PFSK-1 (cell line): ENCODE results near the gene TMEM132D.

Experiments
- FOXP2 ChIP-seq: optimal IDR thresholded peaks from 2 replicates; pipeline ENCODE3; 2011; ENCODE audit warnings: borderline replicate concordance, control low read depth, inconsistent platforms; ENCODE audit not compliant: insufficient read depth; ENCODE audit errors: extremely low read length, extremely low read depth
- POLR2AphosphoS5 ChIP-seq: IDR thresholded peaks from 2 replicates; pipeline ENCODE4 v1.6.1; 2012; ENCODE audit warnings: low read depth, mild to moderate bottlenecking, control low read depth, low read length, moderate library complexity
- SIN3A ChIP-seq: IDR thresholded peaks from 2 replicates; pipeline ENCODE4 v1.6.1; 2012; ENCODE audit warnings: mild to moderate bottlenecking, low read length, moderate library complexity, borderline replicate concordance; ENCODE audit not compliant: insufficient read depth
- TAF1 ChIP-seq: IDR thresholded peaks from 2 replicates; pipeline ENCODE4 v1.6.1; 2012; ENCODE audit warnings: low read length, control low read depth, borderline replicate concordance; ENCODE audit not compliant: insufficient read depth
- TF ChIP-seq, protein P1 (sequence below), 2 experiments: IDR thresholded peaks; 2 replicates each; pipeline versions ENCODE4 v1.6.1 to v1.8.0; 2011 to 2012; ENCODE audit warnings: low read depth in 2 of 2, low read length in 2 of 2, control low read depth in 1 of 2, inconsistent platforms in 1 of 2, mild to moderate bottlenecking in 1 of 2, moderate library complexity in 1 of 2; ENCODE audit not compliant: insufficient read depth in 1 of 2

The TMEM132D gene

DNA sequence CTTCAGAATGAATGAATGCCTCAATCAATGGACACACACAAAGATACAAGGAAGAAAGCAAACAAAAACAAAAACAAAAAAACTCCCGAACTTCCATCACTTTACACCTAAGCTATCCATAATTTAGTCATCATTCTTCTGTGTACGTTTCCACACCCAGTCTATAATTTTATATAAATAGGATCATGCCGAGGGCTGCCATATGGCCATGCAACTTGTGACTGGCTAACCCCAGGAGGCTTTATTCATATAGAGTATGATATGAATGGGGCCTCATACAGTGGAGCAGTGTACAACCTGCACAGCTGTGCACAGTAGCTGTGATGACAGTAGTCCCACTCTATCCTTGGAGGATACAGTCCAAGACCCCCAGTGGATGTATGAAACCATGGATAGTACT, 365.7 kb downstream of the TMEM132D start:
- TF ChIP-seq, protein P1, sequence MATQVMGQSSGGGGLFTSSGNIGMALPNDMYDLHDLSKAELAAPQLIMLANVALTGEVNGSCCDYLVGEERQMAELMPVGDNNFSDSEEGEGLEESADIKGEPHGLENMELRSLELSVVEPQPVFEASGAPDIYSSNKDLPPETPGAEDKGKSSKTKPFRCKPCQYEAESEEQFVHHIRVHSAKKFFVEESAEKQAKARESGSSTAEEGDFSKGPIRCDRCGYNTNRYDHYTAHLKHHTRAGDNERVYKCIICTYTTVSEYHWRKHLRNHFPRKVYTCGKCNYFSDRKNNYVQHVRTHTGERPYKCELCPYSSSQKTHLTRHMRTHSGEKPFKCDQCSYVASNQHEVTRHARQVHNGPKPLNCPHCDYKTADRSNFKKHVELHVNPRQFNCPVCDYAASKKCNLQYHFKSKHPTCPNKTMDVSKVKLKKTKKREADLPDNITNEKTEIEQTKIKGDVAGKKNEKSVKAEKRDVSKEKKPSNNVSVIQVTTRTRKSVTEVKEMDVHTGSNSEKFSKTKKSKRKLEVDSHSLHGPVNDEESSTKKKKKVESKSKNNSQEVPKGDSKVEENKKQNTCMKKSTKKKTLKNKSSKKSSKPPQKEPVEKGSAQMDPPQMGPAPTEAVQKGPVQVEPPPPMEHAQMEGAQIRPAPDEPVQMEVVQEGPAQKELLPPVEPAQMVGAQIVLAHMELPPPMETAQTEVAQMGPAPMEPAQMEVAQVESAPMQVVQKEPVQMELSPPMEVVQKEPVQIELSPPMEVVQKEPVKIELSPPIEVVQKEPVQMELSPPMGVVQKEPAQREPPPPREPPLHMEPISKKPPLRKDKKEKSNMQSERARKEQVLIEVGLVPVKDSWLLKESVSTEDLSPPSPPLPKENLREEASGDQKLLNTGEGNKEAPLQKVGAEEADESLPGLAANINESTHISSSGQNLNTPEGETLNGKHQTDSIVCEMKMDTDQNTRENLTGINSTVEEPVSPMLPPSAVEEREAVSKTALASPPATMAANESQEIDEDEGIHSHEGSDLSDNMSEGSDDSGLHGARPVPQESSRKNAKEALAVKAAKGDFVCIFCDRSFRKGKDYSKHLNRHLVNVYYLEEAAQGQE (IDR thresholded peaks at IDR 0.05; ENCODE audit: insufficient read depth in 1 of 2, low read depth in 2 of 2, low read length in 2 of 2) = no peak
- TF ChIP-seq FOXP2 (no peak), TAF1 (no peak), SIN3A (no peak), POLR2AphosphoS5 (no peak)

DNA sequence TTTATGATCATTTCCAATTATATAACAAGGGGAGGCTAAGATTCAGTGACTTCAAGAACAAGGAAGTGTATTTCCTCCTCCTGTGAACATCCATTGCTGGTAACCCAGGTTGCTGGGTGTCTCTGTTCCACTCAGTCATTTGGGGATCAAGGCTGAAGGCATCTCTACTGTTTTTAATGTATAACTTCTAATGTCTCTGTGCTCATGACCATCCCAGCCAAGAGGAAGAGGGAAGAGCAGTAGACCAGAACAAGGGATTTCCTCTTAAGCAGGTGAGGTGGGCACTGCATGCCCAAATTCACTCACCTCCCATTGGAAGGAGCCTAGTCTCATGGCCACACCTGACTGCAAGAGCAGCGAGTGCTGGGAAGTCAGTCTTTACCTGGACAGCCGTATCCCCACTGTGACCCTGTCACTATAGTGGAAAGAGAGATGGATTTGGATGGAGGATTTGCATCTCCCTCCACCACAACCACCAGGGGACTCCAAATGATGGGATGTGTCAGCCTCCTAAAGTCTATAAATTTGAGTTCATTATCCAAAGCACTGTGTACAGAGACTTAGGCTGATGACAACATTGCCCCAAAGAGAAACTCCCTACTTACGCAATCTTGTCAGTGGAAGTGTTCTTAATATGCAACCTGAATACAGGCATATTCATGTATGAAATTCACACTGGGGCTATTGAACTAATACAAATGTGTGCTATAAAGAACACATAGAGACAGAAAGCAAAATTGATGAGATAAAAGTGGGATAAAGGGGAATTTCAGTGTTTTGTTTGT, 368.7 kb downstream of the TMEM132D start:
- TF ChIP-seq, protein P1 (IDR thresholded peaks at IDR 0.05; ENCODE audit: insufficient read depth in 1 of 2, low read depth in 2 of 2, low read length in 2 of 2) = no peak
- TF ChIP-seq POLR2AphosphoS5 = no peak
- no peak for TF ChIP-seq TAF1
- no peak for TF ChIP-seq SIN3A
- TF ChIP-seq FOXP2 = no peak

DNA sequence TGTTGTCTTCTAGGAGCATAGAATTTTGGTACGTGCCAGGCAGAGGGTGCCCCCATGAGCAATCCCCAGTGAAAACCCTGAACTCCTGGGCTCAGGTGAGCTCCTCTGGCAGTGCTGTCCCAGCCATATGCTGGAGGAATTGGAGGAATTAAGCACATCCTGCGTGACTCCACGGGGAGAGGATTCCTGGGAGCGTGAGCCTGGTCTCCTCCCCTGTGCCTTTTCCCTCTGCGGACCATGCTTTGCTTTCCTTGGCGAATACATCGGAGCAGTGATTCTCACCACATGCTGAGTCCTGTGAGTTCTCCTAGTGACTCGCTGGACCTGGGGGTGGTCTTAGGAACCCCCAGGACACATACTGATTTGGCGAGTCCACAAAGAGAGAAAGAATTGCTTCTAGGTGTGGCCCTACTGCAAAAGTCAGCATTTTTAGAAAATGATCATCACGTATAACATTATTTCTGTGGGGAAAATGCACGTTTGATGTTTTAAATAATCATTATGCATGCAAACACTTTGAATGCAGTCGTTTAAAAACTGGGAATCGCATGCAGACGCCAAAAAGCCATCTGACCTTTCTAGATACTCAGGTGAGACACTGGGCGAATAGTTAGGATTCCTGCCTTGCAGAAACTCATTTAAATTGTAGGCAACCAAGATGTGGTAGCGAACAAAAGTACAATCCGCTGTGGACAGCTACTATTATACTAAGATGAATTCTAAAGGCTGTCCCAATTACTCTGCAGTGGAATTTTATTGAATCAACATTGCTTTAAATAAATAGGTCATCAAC, 370.9 kb downstream of the TMEM132D start:
- no peak for TF ChIP-seq TAF1
- TF ChIP-seq, protein P1 (IDR thresholded peaks at IDR 0.05; ENCODE audit: insufficient read depth in 1 of 2, low read depth in 2 of 2, low read length in 2 of 2) = no peak

DNA sequence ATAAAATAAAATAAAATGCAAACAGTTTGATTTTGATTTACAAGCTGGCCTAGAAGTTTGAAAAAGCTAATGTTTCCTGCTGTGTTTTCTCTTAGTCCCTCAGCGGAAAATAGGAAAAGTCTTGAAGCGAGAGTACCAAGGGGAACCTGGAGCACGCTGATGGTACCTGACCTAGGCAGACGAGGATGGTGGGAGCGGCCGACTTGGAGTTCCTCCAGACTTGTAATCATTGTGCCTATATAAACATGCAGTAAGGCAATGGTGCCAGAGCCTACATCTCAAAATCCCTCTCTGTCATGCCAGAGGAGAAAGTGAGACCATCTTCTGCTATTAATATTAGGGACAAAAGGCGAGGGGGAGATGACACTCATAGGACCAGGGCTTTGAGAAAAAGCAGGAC, 371.7 kb downstream of the TMEM132D start:
- no peak for TF ChIP-seq POLR2AphosphoS5
- no peak for TF ChIP-seq SIN3A
- no peak for TF ChIP-seq TAF1
- TF ChIP-seq, protein P1 (IDR thresholded peaks at IDR 0.05; ENCODE audit: insufficient read depth in 1 of 2, low read depth in 2 of 2, low read length in 2 of 2) = no peak
- no peak for TF ChIP-seq FOXP2
